Islet of Langerhans (tissue), 1 donor: ENCODE measurements around the gene NLRP11.
"Not testable (repeated sequence)": the region's sequence is repeated elsewhere in the genome, so short reads cannot be mapped to it uniquely, and the experiment has no call there.

Source experiments
- FAIRE-seq: peaks from one replicate; lab custom pipeline; 2011; peaks lifted over from hg19 to GRCh38; lab: Jason Lieb, UNC

NLRP11 gene

GRCh38 chr19:55777528-55777927 lies 54.3 kb downstream of the NLRP11 start:
- FAIRE-seq: no peak

GRCh38 chr19:55769632-55770031 lies 62.2 kb downstream of the NLRP11 start:
- not testable (repeated sequence) for FAIRE-seq

- peak; percentile 9 for FAIRE-seq
These were observed 63.0 kb downstream of the NLRP11 start, which contains the start of gene RFPL4AL1 for GRCh38 chr19:55768818-55769217. RFPL4AL1 (plus strand) TSS chr19:55769118; CDS start chr19:55771805, 2,687 bp downstream.

- no peak for FAIRE-seq
These were observed 65.3 kb downstream of the NLRP11 start for GRCh38 chr19:55766466-55766865.

GRCh38 chr19:55758797-55759196 lies 73.0 kb downstream of the NLRP11 start, which contains the start of gene RFPL4A:
RFPL4A (plus strand) TSS chr19:55759097; CDS start chr19:55761801, 2,704 bp downstream.
- FAIRE-seq: not testable (repeated sequence)

GRCh38 chr19:55756808-55757207 lies 75.0 kb downstream of the NLRP11 start:
- FAIRE-seq: not testable (repeated sequence)

- no peak for FAIRE-seq
These were observed 78.4 kb downstream of the NLRP11 start for GRCh38 chr19:55753401-55753800.

- no peak for FAIRE-seq
These were observed 81.1 kb downstream of the NLRP11 start for GRCh38 chr19:55750715-55751114.

GRCh38 chr19:55738302-55738701 lies 93.5 kb downstream of the NLRP11 start, which contains the start of gene NLRP9:
NLRP9 (minus strand) TSS chr19:55738402; CDS start chr19:55738374, 28 bp downstream.
- no peak for FAIRE-seq
